SK-N-SH treated with all-trans-retinoic acid at 6 μM for 48 hours (cell line): ENCODE measurements around the gene ATP5PF.
A peak's percentile ranks its signal among the peaks of the same experiment; 100 is the strongest.

Source experiments
- ATAC-seq: fragments of 200-7000 bp; cut with Tn5 transposase; 3 replicates; pipeline ENCODE4 v1.9.1; 2020; ENCODE audit warnings: mild to moderate bottlenecking, moderate library complexity
- ARNTL ChIP-seq: fragments of 450-650 bp; formaldehyde crosslinking; IDR thresholded peaks from 2 replicates; pipeline ENCODE4 v1.5.0; 2020; ENCODE audit warnings: low read depth, mild to moderate bottlenecking, moderate library complexity, borderline replicate concordance
- BACH2 ChIP-seq: fragments of 250-450 bp; sonication (Bioruptor Pico); IDR thresholded peaks from 2 replicates; pipeline ENCODE4 v1.9.0; 2021; ENCODE audit warnings: mild to moderate bottlenecking, borderline replicate concordance
- CSDC2 ChIP-seq: fragments of 250-450 bp; sonication (Bioruptor Pico); IDR thresholded peaks from 2 replicates; pipeline ENCODE4 v1.5.0; 2020; ENCODE audit warnings: mild to moderate bottlenecking, moderate library complexity
- CSRNP3 ChIP-seq: fragments of 250-450 bp; sonication (Bioruptor Pico); IDR thresholded peaks from 2 replicates; pipeline ENCODE4 v1.5.1; 2021; ENCODE audit warnings: mild to moderate bottlenecking, moderate library complexity
- ESRRG ChIP-seq: fragments of 250-450 bp; sonication (Bioruptor Pico); IDR thresholded peaks from 2 replicates; pipeline ENCODE4 v1.6.1; 2021; ENCODE audit warnings: mild to moderate bottlenecking
- GLIS3 ChIP-seq: fragments of 250-450 bp; sonication (Bioruptor Pico); IDR thresholded peaks from 2 replicates; pipeline ENCODE4 v1.5.0; 2020; ENCODE audit warnings: mild to moderate bottlenecking, moderate library complexity
- OSR1 ChIP-seq: fragments of 250-450 bp; sonication (Bioruptor Pico); IDR thresholded peaks from 2 replicates; pipeline ENCODE4 v1.8.0; 2022; ENCODE audit warnings: moderate library complexity, mild to moderate bottlenecking, inconsistent platforms
- PATZ1 ChIP-seq: fragments of 250-450 bp; sonication (Bioruptor Pico); IDR thresholded peaks from 2 replicates; pipeline ENCODE4 v1.8.0; 2020; ENCODE audit warnings: mild to moderate bottlenecking, moderate library complexity, borderline replicate concordance
- POU6F1 ChIP-seq: fragments of 250-450 bp; sonication (Bioruptor Pico); IDR thresholded peaks from 2 replicates; pipeline ENCODE4 v1.8.0; 2021; ENCODE audit warnings: low read depth, mild to moderate bottlenecking, moderate library complexity, borderline replicate concordance
- PPARA ChIP-seq: fragments of 250-450 bp; sonication (Bioruptor Pico); IDR thresholded peaks from 2 replicates; pipeline ENCODE4 v1.5.0; 2020; ENCODE audit warnings: mild to moderate bottlenecking, borderline replicate concordance
- RARB ChIP-seq: fragments of 250-450 bp; sonication (Bioruptor Pico); IDR thresholded peaks from 2 replicates; pipeline ENCODE4 v1.8.0; 2021; ENCODE audit warnings: mild to moderate bottlenecking, moderate library complexity
- SNAI2 ChIP-seq: fragments of 250-450 bp; sonication (Bioruptor Pico); IDR thresholded peaks from 2 replicates; pipeline ENCODE4 v1.5.0; 2020; ENCODE audit warnings: mild to moderate bottlenecking, moderate library complexity
- TCF4 ChIP-seq: fragments of 250-450 bp; sonication (Bioruptor Pico); IDR thresholded peaks from 2 replicates; pipeline ENCODE4 v1.8.0; 2021; ENCODE audit warnings: mild to moderate bottlenecking, moderate library complexity, borderline replicate concordance
- TOX ChIP-seq: fragments of 250-450 bp; sonication (Bioruptor Pico); IDR thresholded peaks from 2 replicates; pipeline ENCODE4 v1.8.0; 2021; ENCODE audit warnings: mild to moderate bottlenecking, moderate library complexity, borderline replicate concordance
- TSHZ2 ChIP-seq: fragments of 250-450 bp; sonication (Bioruptor Pico); IDR thresholded peaks from 2 replicates; pipeline ENCODE4 v1.5.0; 2020; ENCODE audit warnings: mild to moderate bottlenecking, moderate library complexity
- ZFP30 ChIP-seq: fragments of 450-650 bp; formaldehyde crosslinking; IDR thresholded peaks from 2 replicates; pipeline ENCODE4 v1.5.0; 2022; ENCODE audit warnings: mild to moderate bottlenecking, moderate library complexity
- ZNF565 ChIP-seq: fragments of 450-650 bp; formaldehyde crosslinking; conservative IDR thresholded peaks from 2 replicates; pipeline ENCODE4 v1.5.0; 2020; ENCODE audit warnings: low read depth, mild to moderate bottlenecking, moderate library complexity
- ZNF70 ChIP-seq: fragments of 450-650 bp; formaldehyde crosslinking; IDR thresholded peaks from 2 replicates; pipeline ENCODE4 v1.5.0; 2020; ENCODE audit warnings: mild to moderate bottlenecking, moderate library complexity
- ZNF8 ChIP-seq: fragments of 450-650 bp; formaldehyde crosslinking; IDR thresholded peaks from 2 replicates; pipeline ENCODE4 v1.5.0; 2020; ENCODE audit warnings: mild to moderate bottlenecking, moderate library complexity

Gene ATP5PF

GRCh38 chr21:25709684-25710265, 24.9 kb downstream of the ATP5PF start:
- no peak for ATAC-seq
- TF ChIP-seq ARNTL (CRISPR knock-in tag) (no peak), ZNF70 (CRISPR knock-in tag) (no peak), CSRNP3 (CRISPR knock-in tag) (no peak), PPARA (CRISPR knock-in tag) (no peak), TSHZ2 (CRISPR knock-in tag) (no peak), RARB (CRISPR knock-in tag) (no peak), BACH2 (CRISPR knock-in tag) (no peak), PATZ1 (CRISPR knock-in tag) (no peak), ZFP30 (CRISPR knock-in tag) (no peak), TCF4 (CRISPR knock-in tag) (no peak), GLIS3 (CRISPR knock-in tag) (no peak), POU6F1 (CRISPR knock-in tag) (no peak), ESRRG (CRISPR knock-in tag) (no peak), ZNF8 (CRISPR knock-in tag) (no peak), TOX (no peak), CSDC2 (CRISPR knock-in tag) (no peak), ZNF565 (no peak), OSR1 (CRISPR knock-in tag) (no peak)

GRCh38 chr21:25708467-25709065, 26.1 kb downstream of the ATP5PF start:
- peak; percentile 56; the same call in 2 of the 3 replicates for ATAC-seq
- TF ChIP-seq SNAI2 (CRISPR knock-in tag) (no peak), OSR1 (CRISPR knock-in tag) (no peak), ZNF565 (no peak), PATZ1 (CRISPR knock-in tag) (no peak), CSRNP3 (CRISPR knock-in tag) (no peak), CSDC2 (CRISPR knock-in tag) (no peak), ZFP30 (CRISPR knock-in tag) (no peak), GLIS3 (CRISPR knock-in tag) (no peak), ZNF8 (CRISPR knock-in tag) (no peak), POU6F1 (CRISPR knock-in tag) (no peak), TSHZ2 (CRISPR knock-in tag) (no peak), TOX (no peak), BACH2 (CRISPR knock-in tag) (no peak), ZNF70 (CRISPR knock-in tag) (no peak)
- TF ChIP-seq, all 23 proteins: peak for 0
